SK-N-SH (cell line): ENCODE measurements around the gene USP15. TPM values are rescaled to one million over a fixed set of nuclear protein-coding genes. Genes with fewer than 3 reads are reported as not detected.
"Not testable (repeated sequence)": the region's sequence is repeated elsewhere in the genome, so short reads cannot be mapped to it uniquely, and the experiment has no call there.

Experiments
- CTCF ChIA-PET: fragments of 300-600, 350-600 bp; formaldehyde crosslinking; extraction: SDS; loops from one replicate; lab custom pipeline; 2021; lab: Yijun Ruan, JAX
- POLR2A ChIA-PET: fragments of 350-600 bp; sonication (Branson Sonifier 250); formaldehyde crosslinking; extraction: SDS; loops from one replicate; lab custom pipeline; 2020; ENCODE audit warnings: antibody characterized with exemption, inconsistent platforms; lab: Yijun Ruan, JAX
- DNase-seq: peaks from one replicate; pipeline ENCODE4 v3.0.0; 2012
- H2AFZ ChIP-seq: fragments of 200-600 bp; sonication (generic); 2 replicates; pipeline ENCODE4 v1.8.1; 2016; ENCODE audit warnings: antibody characterized with exemption, mild to moderate bottlenecking, low read depth
- H3F3A ChIP-seq: fragments of 200-600 bp; sonication (generic); replicated peaks from 2 replicates; pipeline ENCODE3; 2016; ENCODE audit warnings: antibody characterized with exemption, mild to moderate bottlenecking; ENCODE audit not compliant: insufficient read depth
- H3K27ac ChIP-seq, 2 experiments: fragments of 200-500 bp in 1 of 2; fragments of 200-600 bp in 1 of 2; sonication (Bioruptor generic) in 1 of 2; sonication (generic), shearing (Covaris generic) in 1 of 2; 2 replicates each; pipeline versions ENCODE4 v1.5.1 to v1.6.1; 2014 to 2016; ENCODE audit warnings: low read depth in 2 of 2, inconsistent platforms in 1 of 2, low read length in 1 of 2, mild to moderate bottlenecking in 1 of 2, mixed read lengths in 1 of 2
- H3K27me3 ChIP-seq: fragments of 200-600 bp; sonication (generic), shearing (Covaris generic); 2 replicates; pipeline ENCODE4 v1.6.1; 2016; ENCODE audit warnings: mixed run types; ENCODE audit not compliant: insufficient read depth
- H3K36me3 ChIP-seq, 2 experiments: fragments of 200-500 bp in 1 of 2; fragments of 200-600 bp in 1 of 2; sonication (Bioruptor generic) in 1 of 2; sonication (generic) in 1 of 2; replicated peaks in 1 of 2; 2 replicates each; pipeline versions ENCODE3 to v1.5.1; 2014 to 2016; ENCODE audit warnings: low read length in 1 of 2, mild to moderate bottlenecking in 1 of 2; ENCODE audit not compliant: insufficient read depth in 2 of 2, control insufficient read depth in 1 of 2
- H3K4me1 ChIP-seq, 2 experiments: fragments of 200-500 bp in 1 of 2; fragments of 200-600 bp in 1 of 2; sonication (Bioruptor generic) in 1 of 2; sonication (generic), shearing (Covaris generic) in 1 of 2; 2 replicates each; pipeline versions ENCODE4 v1.5.1 to v1.6.1; 2014 to 2016; ENCODE audit warnings: low read depth in 1 of 2, low read length in 1 of 2, mixed run types in 1 of 2; ENCODE audit not compliant: insufficient read depth in 2 of 2, control insufficient read depth in 1 of 2
- H3K4me2 ChIP-seq: fragments of 200-600 bp; sonication (generic), shearing (Covaris generic); 2 replicates; pipeline ENCODE4 v1.6.1; 2017; ENCODE audit warnings: mixed run types
- H3K4me3 ChIP-seq, 2 experiments: fragments of 200-500 bp in 1 of 2; fragments of 200-600 bp in 1 of 2; sonication (Bioruptor generic) in 1 of 2; sonication (generic), shearing (Covaris generic) in 1 of 2; 2 replicates each; pipeline versions ENCODE4 v1.5.1 to v1.8.1; 2014 to 2016; ENCODE audit warnings: low read depth in 2 of 2, inconsistent platforms in 1 of 2, low read length in 1 of 2, mild to moderate bottlenecking in 1 of 2, mixed read lengths in 1 of 2, moderate library complexity in 1 of 2
- H3K79me2 ChIP-seq: fragments of 200-600 bp; sonication (generic); 2 replicates; pipeline ENCODE4 v1.8.1; 2017; ENCODE audit warnings: mild to moderate bottlenecking; ENCODE audit not compliant: insufficient read depth
- H3K9ac ChIP-seq: fragments of 200-600 bp; sonication (generic); 2 replicates; pipeline ENCODE4 v1.6.1; 2017; ENCODE audit warnings: mixed run types
- H3K9me2 ChIP-seq: fragments of 200-600 bp; sonication (generic); 2 replicates; pipeline ENCODE4 v1.6.1; 2017; ENCODE audit warnings: mixed run types
- H3K9me3 ChIP-seq: fragments of 200-600 bp; sonication (generic); 2 replicates; pipeline ENCODE4 v1.6.1; 2017; ENCODE audit warnings: mixed run types, mild to moderate bottlenecking, moderate library complexity
- H4K20me1 ChIP-seq: fragments of 200-600 bp; sonication (generic); 2 replicates; pipeline ENCODE4 v1.6.1; 2017; ENCODE audit warnings: mild to moderate bottlenecking, mixed run types; ENCODE audit not compliant: insufficient read depth
- FOSL2 ChIP-seq: IDR thresholded peaks from 2 replicates; pipeline ENCODE4 v1.4.0; 2012; ENCODE audit warnings: low read depth, mild to moderate bottlenecking, moderate library complexity, borderline replicate concordance
- FOXM1 ChIP-seq: IDR thresholded peaks from 2 replicates; pipeline ENCODE4 v1.4.0; 2012; ENCODE audit warnings: low read depth, mild to moderate bottlenecking
- IRF3 ChIP-seq: fragments of 150-350 bp; IDR thresholded peaks from 2 replicates; pipeline ENCODE4 v1.6.1; 2016; ENCODE audit warnings: mild to moderate bottlenecking, low read depth, low read length
- MAX ChIP-seq: IDR thresholded peaks from 2 replicates; pipeline ENCODE4 v1.4.0; 2012; ENCODE audit warnings: low read depth
- MEF2A ChIP-seq: IDR thresholded peaks from 2 replicates; pipeline ENCODE4 v1.4.0; 2012; ENCODE audit warnings: low read depth, borderline replicate concordance
- REST ChIP-seq: IDR thresholded peaks from 2 replicates; pipeline ENCODE4 v1.6.1; 2012; ENCODE audit warnings: mild to moderate bottlenecking, low read depth, low read length, moderate library complexity
- SIN3A ChIP-seq: IDR thresholded peaks from 2 replicates; pipeline ENCODE4 v1.6.1; 2012; ENCODE audit warnings: low read depth, mild to moderate bottlenecking, low read length, moderate library complexity, borderline replicate concordance
- SMC3 ChIP-seq: IDR thresholded peaks from 2 replicates; pipeline ENCODE4 v1.6.1; 2012; ENCODE audit warnings: low read depth, low read length, improper control_type of control experiment
- YY1 ChIP-seq: IDR thresholded peaks from 2 replicates; pipeline ENCODE4 v1.4.0; 2012; ENCODE audit warnings: low read depth, mild to moderate bottlenecking
- WGBS: methylation state at CpG from one replicate; pipeline ENCODE4 v1.1.6; 2017; ENCODE audit warnings: low lambda C conversion rate; 5-methylcytosine and 5-hydroxymethylcytosine counted together
- polyA plus RNA-seq, 3 experiments: library from polyadenylated mRNA; depleted of rRNA; stranded (reverse); fragments of >200 nt; gene quantifications; 2 replicates each; pipeline ENCODE4 v1.2.3, GENCODE V29; 2012

USP15 gene
- polyA plus RNA-seq, 1 of the 3 experiments (the other 2 are of a cell fraction) = 13.2 TPM

- H3K9ac ChIP-seq, H3K4me3 ChIP-seq, H3K9me3 ChIP-seq, H2AFZ ChIP-seq, H3K27ac ChIP-seq, CTCF ChIA-PET, H3K4me1 ChIP-seq, DNase-seq, H4K20me1 ChIP-seq, POLR2A ChIA-PET, H3K4me2 ChIP-seq, H3K9me2 ChIP-seq, H3K27me3 ChIP-seq: not testable (repeated sequence)
- Histone ChIP-seq H3F3A (peaks cover 11% of the 10 kb centered on the region), H3K79me2 (peaks cover 32% of the 10 kb centered on the region), H3K36me3 (peaks cover 0 to 13% of the 10 kb centered on the region in 2 experiments)
- WGBS = 100% methylated on average over 1 of the region's 1 CpG
Observed at GRCh38 chr12:62364697-62365096, 104.5 kb downstream of the USP15 start.

- H2AFZ ChIP-seq, POLR2A ChIA-PET, H3K9me3 ChIP-seq, H3K27ac ChIP-seq, H3K9me2 ChIP-seq, H4K20me1 ChIP-seq, H3K4me3 ChIP-seq, H3K36me3 ChIP-seq, H3K4me2 ChIP-seq, DNase-seq, H3K4me1 ChIP-seq, H3K27me3 ChIP-seq, H3K9ac ChIP-seq: not testable (repeated sequence)
- peaks cover 32% of the 10 kb centered on the region for H3K79me2 ChIP-seq
- 100% methylated on average over 1 of the region's 1 CpG for WGBS
- peaks cover 11% of the 10 kb centered on the region for H3F3A ChIP-seq
- CTCF ChIA-PET = interaction anchor here (1.0 kb wide), 1 partner anchor 106 kb away, joined by 3 read pairs; the partner anchor contains the start of gene USP15
Observed at GRCh38 chr12:62365846-62366245, 105.6 kb downstream of the USP15 start.

GRCh38 chr12:62368430-62369223 is 108.4 kb downstream of the USP15 start:
- POLR2A ChIA-PET, H3K27me3 ChIP-seq, H3K9me3 ChIP-seq, H3K9me2 ChIP-seq, CTCF ChIA-PET, H3K27ac ChIP-seq, H3K4me2 ChIP-seq, H4K20me1 ChIP-seq, DNase-seq, H2AFZ ChIP-seq, H3K9ac ChIP-seq, H3K4me3 ChIP-seq, H3K36me3 ChIP-seq, H3F3A ChIP-seq: not testable (repeated sequence)
- peaks cover 0 to 12% of the 10 kb centered on the region in 2 experiments; a peak in 2 of 4 replicates for H3K4me1 ChIP-seq
- H3K79me2 ChIP-seq = peaks cover 32% of the 10 kb centered on the region
- WGBS = 96% methylated on average over 3 of the region's 3 CpGs

- Histone ChIP-seq H3K4me1 (peaks cover 0 to 17% of the 10 kb centered on the region in 2 experiments; a peak in 2 of 4 replicates), H3K9me2 (no peaks in the 10 kb centered on the region), H3K9me3 (0 out of 2 replicates have a peak, but pooled peaks cover 3% of the 10 kb centered on the region), H3K9ac (no peak overlapping the region), H3K36me3 (peaks cover 0 to 6% of the 10 kb centered on the region in 2 experiments), H3K27ac (no peak overlapping the region), H3K79me2 (peaks cover 32% of the 10 kb centered on the region), H3K4me3 (no peak overlapping the region), H4K20me1 (no peaks in the 10 kb centered on the region), H2AFZ (no peak overlapping the region), H3K27me3 (no peaks in the 10 kb centered on the region), H3F3A (peaks cover 9% of the 10 kb centered on the region), H3K4me2 (no peak overlapping the region)
- WGBS = 96% methylated on average over 3 of the region's 3 CpGs
- POLR2A ChIA-PET = no interaction called here
- CTCF ChIA-PET = interaction anchor here (1.2 kb wide), 1 partner anchor 10 kb away, joined by 3 read pairs; no protein-coding TSS in a partner anchor
- DNase-seq = no peak
- TF ChIP-seq SIN3A (no peak), SMC3 (no peak), IRF3 (no peak), FOXM1 (no peak), MEF2A (no peak), MAX (no peak), YY1 (no peak), REST (no peak), FOSL2 (no peak)
Observed at GRCh38 chr12:62370189-62370588, 110.0 kb downstream of the USP15 start.
